ENCODE measurements around the gene UGGT1. TPM values are rescaled to one million over a fixed set of nuclear protein-coding genes. Genes with fewer than 3 reads are reported as not detected.
A peak's percentile ranks its signal among the peaks of the same experiment; 100 is the strongest.
"Not testable (repeated sequence)": the region's sequence is repeated elsewhere in the genome, so short reads cannot be mapped to it uniquely, and the experiment has no call there.

Gene UGGT1
- total RNA-seq, 1 donor from 2014 or later = 82.2 TPM

- no peak for DNase-seq (ENCODE audit: low read depth, low spot score)
Measured at GRCh38 chr2:128170776-128171175, 79.8 kb downstream of the UGGT1 start.

- DNase-seq (ENCODE audit: low read depth, low spot score) = no peak
Measured at GRCh38 chr2:128172191-128172590, 81.2 kb downstream of the UGGT1 start.

- DNase-seq (ENCODE audit: low read depth, low spot score) = not testable (repeated sequence)
Measured at GRCh38 chr2:128174067-128174466, 83.1 kb downstream of the UGGT1 start.

GRCh38 chr2:128177315-128177714, 86.3 kb downstream of the UGGT1 start:
- DNase-seq (ENCODE audit: low read depth, low spot score) = no peak

GRCh38 chr2:128178149-128178649, 87.2 kb downstream of the UGGT1 start:
- no peak for DNase-seq (ENCODE audit: low read depth, low spot score)

- DNase-seq (ENCODE audit: low read depth, low spot score) = peak; percentile 47
Measured at GRCh38 chr2:128178650-128179460, 87.9 kb downstream of the UGGT1 start.

GRCh38 chr2:128179461-128179755, 88.4 kb downstream of the UGGT1 start:
- DNase-seq (ENCODE audit: low read depth, low spot score) = no peak

GRCh38 chr2:128180031-128180430, 89.0 kb downstream of the UGGT1 start:
- no peak for DNase-seq (ENCODE audit: low read depth, low spot score)

GRCh38 chr2:128185576-128185975, 94.6 kb downstream of the UGGT1 start:
- no peak for DNase-seq (ENCODE audit: low read depth, low spot score)

GRCh38 chr2:128187032-128187654, 96.1 kb downstream of the UGGT1 start:
- no peak for DNase-seq (ENCODE audit: low read depth, low spot score)

- no peak for DNase-seq (ENCODE audit: low read depth, low spot score)
Measured at GRCh38 chr2:128195435-128195984, 104.5 kb downstream of the UGGT1 start.

GRCh38 chr2:128196026-128196425, 105.0 kb downstream of the UGGT1 start:
- no peak for DNase-seq (ENCODE audit: low read depth, low spot score)

GRCh38 chr2:128196471-128196931, 105.5 kb downstream of the UGGT1 start:
- no peak for DNase-seq (ENCODE audit: low read depth, low spot score)

GRCh38 chr2:128197059-128197458, 106.1 kb downstream of the UGGT1 start:
- DNase-seq (ENCODE audit: low read depth, low spot score) = no peak

- no peak for DNase-seq (ENCODE audit: low read depth, low spot score)
Measured at GRCh38 chr2:128198656-128199055, 107.7 kb downstream of the UGGT1 start.

- DNase-seq (ENCODE audit: low read depth, low spot score) = no peak
Measured at GRCh38 chr2:128199141-128199540, 108.1 kb downstream of the UGGT1 start.

- no peak for DNase-seq (ENCODE audit: low read depth, low spot score)
Measured at GRCh38 chr2:128202791-128203190, 111.8 kb downstream of the UGGT1 start.

GRCh38 chr2:128206245-128206644, 115.2 kb downstream of the UGGT1 start:
- no peak for DNase-seq (ENCODE audit: low read depth, low spot score)

GRCh38 chr2:128208023-128208422, 117.0 kb downstream of the UGGT1 start:
- no peak for DNase-seq (ENCODE audit: low read depth, low spot score)

GRCh38 chr2:128208631-128209324, 117.8 kb downstream of the UGGT1 start:
- not testable (repeated sequence) for DNase-seq (ENCODE audit: low read depth, low spot score)

GRCh38 chr2:128214251-128214650, 123.3 kb downstream of the UGGT1 start:
- no peak for DNase-seq (ENCODE audit: low read depth, low spot score)

Measured in pulmonary artery endothelial cell (primary cell).